GM21576 (cell line): Measurements from ENCODE around the gene MACROD2.

Experiments
- ATAC-seq: cut with Tn5 transposase; IDR thresholded peaks from one replicate; pipeline ENCODE4 v1.9.1; 2021; ENCODE audit warnings: mild to moderate bottlenecking, moderate library complexity; ENCODE audit not compliant: unreplicated experiment

Gene MACROD2

GRCh38 chr20:15847196-15847784 lies 1852.0 kb downstream of the MACROD2 start:
- no peak for ATAC-seq

GRCh38 chr20:15848126-15848525 lies 1852.8 kb downstream of the MACROD2 start:
- ATAC-seq = no peak

- ATAC-seq = no peak
Measured at GRCh38 chr20:15848995-15849610, 1853.8 kb downstream of the MACROD2 start.

- ATAC-seq = no peak
Measured at GRCh38 chr20:15851576-15852215, 1856.4 kb downstream of the MACROD2 start.

GRCh38 chr20:15854911-15855310 lies 1859.6 kb downstream of the MACROD2 start:
- ATAC-seq = no peak

GRCh38 chr20:15857173-15857784 lies 1862.0 kb downstream of the MACROD2 start:
- peak; percentile 46 for ATAC-seq

GRCh38 chr20:15859061-15859460 lies 1863.7 kb downstream of the MACROD2 start:
- ATAC-seq = no peak

- no peak for ATAC-seq
Measured at GRCh38 chr20:15860850-15861249, 1865.5 kb downstream of the MACROD2 start.

GRCh38 chr20:15862178-15862577 lies 1866.9 kb downstream of the MACROD2 start:
- ATAC-seq = no peak

- no peak for ATAC-seq
Measured at GRCh38 chr20:15863735-15864134, 1868.4 kb downstream of the MACROD2 start.

- ATAC-seq = no peak
Measured at GRCh38 chr20:15865553-15865952, 1870.2 kb downstream of the MACROD2 start.

GRCh38 chr20:15866916-15867730 lies 1871.8 kb downstream of the MACROD2 start:
- no peak for ATAC-seq

GRCh38 chr20:15867899-15868298 lies 1872.6 kb downstream of the MACROD2 start:
- ATAC-seq = no peak

GRCh38 chr20:15875446-15875845 lies 1880.1 kb downstream of the MACROD2 start:
- ATAC-seq = no peak

GRCh38 chr20:15882553-15882952 lies 1887.2 kb downstream of the MACROD2 start:
- no peak for ATAC-seq

GRCh38 chr20:15886250-15886649 lies 1890.9 kb downstream of the MACROD2 start:
- ATAC-seq = no peak

GRCh38 chr20:15887387-15887786 lies 1892.1 kb downstream of the MACROD2 start:
- no peak for ATAC-seq

GRCh38 chr20:15889061-15889460 lies 1893.7 kb downstream of the MACROD2 start:
- no peak for ATAC-seq

- no peak for ATAC-seq
Measured at GRCh38 chr20:15889514-15890256, 1894.4 kb downstream of the MACROD2 start.

GRCh38 chr20:15890407-15890982 lies 1895.2 kb downstream of the MACROD2 start:
- ATAC-seq = no peak
